ENCODE measurements around the gene XAGE2. TPM values are rescaled to one million over a fixed set of nuclear protein-coding genes. Genes with fewer than 3 reads are reported as not detected.

The XAGE2 gene
- total and polyA plus RNA-seq, 9 of the 15 experiments (the other 6 are each of a cell fraction or from before 2014, with no cell fraction given), result 0.14 to 0.36 (median 0.21) TPM; not detected in 6

DNA sequence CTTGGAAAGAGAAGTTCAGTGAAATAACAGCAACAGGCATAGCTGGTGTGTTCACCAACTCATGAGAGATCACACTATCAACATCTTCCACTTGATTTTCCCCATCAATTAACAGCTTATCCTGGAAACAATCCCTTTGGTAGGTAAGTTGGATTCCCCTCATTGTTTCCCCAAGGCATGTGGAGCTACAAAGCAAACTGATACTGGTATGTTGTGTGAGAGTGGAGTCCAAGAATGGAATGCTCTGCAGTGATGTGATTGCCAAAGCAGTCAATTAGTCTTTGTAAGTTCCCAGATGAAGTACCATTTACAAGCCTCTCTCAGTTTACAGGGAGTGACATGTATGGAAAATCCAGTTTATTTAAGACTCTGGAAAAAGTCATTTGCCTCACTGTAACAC lies 13.7 kb upstream of the XAGE2 start:
- BruUV-seq (replicated peaks), result no TSS peak
- H3K4me3 ChIP-seq, result no peak overlapping the region
- ChIA-PET POLR2A (no interaction called here), CTCF (ENCODE audit: low intra/inter-chr PET ratio) (no interaction called here)
- H4K20me1 ChIP-seq (replicated peaks; ENCODE audit: control insufficient read depth, insufficient read depth, low read length), result no peaks in the 10 kb centered on the region
- in situ Hi-C loops (cut with MboI), result no loop called here
- no peak overlapping the region for H3K4me2 ChIP-seq (ENCODE audit: insufficient read depth, low read length)
- H3K36me3 ChIP-seq (ENCODE audit: control insufficient read depth, insufficient read depth, low read length), result no peaks in the 10 kb centered on the region
- DNase-seq (ENCODE audit: extremely low read depth in 1 of 4, low spot score in 3 of 4) (no peak), FAIRE-seq (no peak), ATAC-seq (no peak)
- H2AFZ ChIP-seq (ENCODE audit: low read depth, low read length), result no peak overlapping the region
- intact Hi-C loops (cut with micrococcal nuclease), result no loop called here
- H3K27ac ChIP-seq (ENCODE audit: extremely low read depth, low read depth, low read length), result no peak overlapping the region
- no peaks in the 10 kb centered on the region for H3K9me1 ChIP-seq (ENCODE audit: control insufficient read depth, insufficient read depth, low read length)
- no peaks in the 10 kb centered on the region for H3K79me2 ChIP-seq (ENCODE audit: control insufficient read depth, insufficient read depth, low read length)
- peaks cover 0 to 14% of the 10 kb centered on the region in 2 experiments; a peak in 3 of 5 replicates for H3K4me1 ChIP-seq (replicated peaks in 1 of 2; ENCODE audit: control insufficient read depth in 2 of 2, insufficient read depth in 2 of 2, low read length in 2 of 2)
- no peak overlapping the region for H3K9ac ChIP-seq (ENCODE audit: insufficient read depth in 1 of 2, low read depth in 2 of 2, low read length in 2 of 2)
- H3K27me3 ChIP-seq (ENCODE audit: control insufficient read depth in 2 of 2, insufficient read depth in 2 of 2, low read length in 2 of 2), result no peaks in the 10 kb centered on the region
- no peak for TF ChIP-seq BRD9 (IDR thresholded peaks at IDR 0.05; ENCODE audit: low read depth, partially characterized antibody)
- no peaks in the 10 kb centered on the region for H3K9me3 ChIP-seq (replicated peaks; ENCODE audit: control insufficient read depth, insufficient read depth, low read depth, low read length)

DNA sequence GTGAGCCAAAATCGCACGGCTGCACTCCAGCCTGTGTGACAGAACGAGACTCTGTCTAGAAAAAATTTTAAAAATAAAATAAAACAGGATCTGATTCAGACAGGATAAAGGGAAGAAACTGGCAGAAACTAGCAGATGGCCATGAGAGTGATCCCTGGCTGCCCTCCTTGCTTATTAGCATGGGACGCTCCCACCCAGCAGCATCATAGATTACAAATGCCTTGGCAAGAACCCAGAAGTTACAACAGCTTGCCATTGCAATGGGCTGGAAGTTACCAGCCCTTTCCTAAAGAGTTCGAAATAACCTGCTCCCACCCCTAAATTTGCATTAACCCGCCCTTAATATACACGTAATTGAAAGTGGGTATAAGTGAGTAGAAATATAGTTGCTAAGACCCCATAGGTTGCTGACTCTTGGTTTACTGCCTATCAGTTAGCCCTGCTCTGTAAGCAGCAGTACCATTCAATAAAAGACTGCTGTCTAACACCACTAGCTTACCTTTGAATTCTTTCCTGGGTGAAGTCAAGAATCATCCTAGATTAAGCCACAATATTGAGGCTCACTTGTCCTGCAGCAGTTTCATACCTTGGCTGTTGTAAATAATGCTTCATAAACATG lies 9.1 kb upstream of the XAGE2 start:
- peaks cover 6 to 28% of the 10 kb centered on the region in 2 experiments; a peak in 4 of 5 replicates for H3K4me1 ChIP-seq (replicated peaks in 1 of 2; ENCODE audit: control insufficient read depth in 2 of 2, insufficient read depth in 2 of 2, low read length in 2 of 2)
- H3K9ac ChIP-seq (ENCODE audit: insufficient read depth in 1 of 2, low read depth in 2 of 2, low read length in 2 of 2), result no peak overlapping the region
- no peaks in the 10 kb centered on the region for H3K27me3 ChIP-seq (ENCODE audit: control insufficient read depth in 2 of 2, insufficient read depth in 2 of 2, low read length in 2 of 2)
- FAIRE-seq, result peak; percentile 40
- no peaks in the 10 kb centered on the region for H4K20me1 ChIP-seq (replicated peaks; ENCODE audit: control insufficient read depth, insufficient read depth, low read length)
- CTCF ChIA-PET (ENCODE audit: low intra/inter-chr PET ratio), result no interaction called here
- peak; percentile 74 for ATAC-seq
- peak overlapping the region; percentile 63; the same call in 1 of the 2 replicates for H2AFZ ChIP-seq (ENCODE audit: low read depth, low read length)
- BruUV-seq (replicated peaks), result no TSS peak
- in situ Hi-C loops (cut with MboI) (no loop called here), intact Hi-C loops (cut with micrococcal nuclease) (no loop called here)
- H3K9me1 ChIP-seq (ENCODE audit: control insufficient read depth, insufficient read depth, low read length), result no peaks in the 10 kb centered on the region
- POLR2A ChIA-PET, result interaction anchor here (0.6 kb wide), 1 partner anchor 13 kb away, joined by 3 read pairs; no protein-coding TSS in a partner anchor
- H3K4me2 ChIP-seq (ENCODE audit: insufficient read depth, low read length), result peak overlapping the region; percentile 32; the same call in 1 of the 2 replicates
- H3K36me3 ChIP-seq (ENCODE audit: control insufficient read depth, insufficient read depth, low read length), result no peaks in the 10 kb centered on the region
- H3K4me3 ChIP-seq, result no peak overlapping the region
- no peaks in the 10 kb centered on the region for H3K79me2 ChIP-seq (ENCODE audit: control insufficient read depth, insufficient read depth, low read length)
- H3K27ac ChIP-seq (ENCODE audit: extremely low read depth, low read depth, low read length), result peak overlapping the region; percentile 51; the same call in 2 of the 3 replicates
- TF ChIP-seq ZSCAN29 (IDR thresholded peaks at IDR 0.05), result no peak
- TF ChIP-seq TBP (optimal IDR thresholded peaks at IDR 0.05; ENCODE audit: low read depth, low read length), result peak; percentile 15
- TF ChIP-seq, protein P1, sequence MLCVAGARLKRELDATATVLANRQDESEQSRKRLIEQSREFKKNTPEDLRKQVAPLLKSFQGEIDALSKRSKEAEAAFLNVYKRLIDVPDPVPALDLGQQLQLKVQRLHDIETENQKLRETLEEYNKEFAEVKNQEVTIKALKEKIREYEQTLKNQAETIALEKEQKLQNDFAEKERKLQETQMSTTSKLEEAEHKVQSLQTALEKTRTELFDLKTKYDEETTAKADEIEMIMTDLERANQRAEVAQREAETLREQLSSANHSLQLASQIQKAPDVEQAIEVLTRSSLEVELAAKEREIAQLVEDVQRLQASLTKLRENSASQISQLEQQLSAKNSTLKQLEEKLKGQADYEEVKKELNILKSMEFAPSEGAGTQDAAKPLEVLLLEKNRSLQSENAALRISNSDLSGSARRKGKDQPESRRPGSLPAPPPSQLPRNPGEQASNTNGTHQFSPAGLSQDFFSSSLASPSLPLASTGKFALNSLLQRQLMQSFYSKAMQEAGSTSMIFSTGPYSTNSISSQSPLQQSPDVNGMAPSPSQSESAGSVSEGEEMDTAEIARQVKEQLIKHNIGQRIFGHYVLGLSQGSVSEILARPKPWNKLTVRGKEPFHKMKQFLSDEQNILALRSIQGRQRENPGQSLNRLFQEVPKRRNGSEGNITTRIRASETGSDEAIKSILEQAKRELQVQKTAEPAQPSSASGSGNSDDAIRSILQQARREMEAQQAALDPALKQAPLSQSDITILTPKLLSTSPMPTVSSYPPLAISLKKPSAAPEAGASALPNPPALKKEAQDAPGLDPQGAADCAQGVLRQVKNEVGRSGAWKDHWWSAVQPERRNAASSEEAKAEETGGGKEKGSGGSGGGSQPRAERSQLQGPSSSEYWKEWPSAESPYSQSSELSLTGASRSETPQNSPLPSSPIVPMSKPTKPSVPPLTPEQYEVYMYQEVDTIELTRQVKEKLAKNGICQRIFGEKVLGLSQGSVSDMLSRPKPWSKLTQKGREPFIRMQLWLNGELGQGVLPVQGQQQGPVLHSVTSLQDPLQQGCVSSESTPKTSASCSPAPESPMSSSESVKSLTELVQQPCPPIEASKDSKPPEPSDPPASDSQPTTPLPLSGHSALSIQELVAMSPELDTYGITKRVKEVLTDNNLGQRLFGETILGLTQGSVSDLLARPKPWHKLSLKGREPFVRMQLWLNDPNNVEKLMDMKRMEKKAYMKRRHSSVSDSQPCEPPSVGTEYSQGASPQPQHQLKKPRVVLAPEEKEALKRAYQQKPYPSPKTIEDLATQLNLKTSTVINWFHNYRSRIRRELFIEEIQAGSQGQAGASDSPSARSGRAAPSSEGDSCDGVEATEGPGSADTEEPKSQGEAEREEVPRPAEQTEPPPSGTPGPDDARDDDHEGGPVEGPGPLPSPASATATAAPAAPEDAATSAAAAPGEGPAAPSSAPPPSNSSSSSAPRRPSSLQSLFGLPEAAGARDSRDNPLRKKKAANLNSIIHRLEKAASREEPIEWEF (CRISPR knock-in tag; IDR thresholded peaks at IDR 0.05), result no peak
- TF ChIP-seq ZNF507 (tag; conservative IDR thresholded peaks at IDR 0.05), result no peak
- TF ChIP-seq, protein P2, sequence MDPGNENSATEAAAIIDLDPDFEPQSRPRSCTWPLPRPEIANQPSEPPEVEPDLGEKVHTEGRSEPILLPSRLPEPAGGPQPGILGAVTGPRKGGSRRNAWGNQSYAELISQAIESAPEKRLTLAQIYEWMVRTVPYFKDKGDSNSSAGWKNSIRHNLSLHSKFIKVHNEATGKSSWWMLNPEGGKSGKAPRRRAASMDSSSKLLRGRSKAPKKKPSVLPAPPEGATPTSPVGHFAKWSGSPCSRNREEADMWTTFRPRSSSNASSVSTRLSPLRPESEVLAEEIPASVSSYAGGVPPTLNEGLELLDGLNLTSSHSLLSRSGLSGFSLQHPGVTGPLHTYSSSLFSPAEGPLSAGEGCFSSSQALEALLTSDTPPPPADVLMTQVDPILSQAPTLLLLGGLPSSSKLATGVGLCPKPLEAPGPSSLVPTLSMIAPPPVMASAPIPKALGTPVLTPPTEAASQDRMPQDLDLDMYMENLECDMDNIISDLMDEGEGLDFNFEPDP (CRISPR knock-in tag; IDR thresholded peaks at IDR 0.05), result no peak
- TF ChIP-seq NFIC (IDR thresholded peaks at IDR 0.05), result peak; percentile 73
- no peak for TF ChIP-seq ZKSCAN1 (IDR thresholded peaks at IDR 0.05; ENCODE audit: low read depth, low read length)
- H3K9me3 ChIP-seq (replicated peaks; ENCODE audit: control insufficient read depth, insufficient read depth, low read depth, low read length), result no peaks in the 10 kb centered on the region
- WGBS (ENCODE audit: insufficient coverage, low coverage, missing lambda C conversion rate), result 0% methylated on average over 6 of the region's 7 CpGs
- peak in 2 of 4 experiments; percentile 15 to 59 for DNase-seq (ENCODE audit: extremely low read depth in 1 of 4, low spot score in 3 of 4)
